Measurements from ENCODE around the gene SEC22C. TPM values are rescaled to one million over a fixed set of nuclear protein-coding genes. Genes with fewer than 3 reads are reported as not detected.

Gene SEC22C
- 45.9 and 47.8 TPM in 2 replicates for polyA plus RNA-seq (2011; rRNA removed)
- polyA minus RNA-seq (2011; rRNA and poly(A)+ RNA removed) = 16.2 and 22.8 TPM in 2 replicates

- H3K4me3 ChIP-seq (ENCODE audit: low read depth, low read length) = peak within 1 kb of the TSS; percentile 87
- peak; percentile 37; the same call in 1 of the 2 replicates for TF ChIP-seq CTCF (IDR thresholded peaks at IDR 0.05; ENCODE audit: insufficient read depth, low read depth, low read length)
- ChIA-PET CTCF (interaction anchor here (1.5 kb wide), 1 partner anchor 168 kb away, joined by 4 read pairs; no protein-coding TSS in a partner anchor), POLR2A (no interaction called here)
- H3K27me3 ChIP-seq (ENCODE audit: control insufficient read depth, insufficient read depth, low read length) = no peaks in the 10 kb centered on the region
- H3K36me3 ChIP-seq (ENCODE audit: control insufficient read depth, insufficient read depth, low read length) = no peaks in the 10 kb centered on the region; the same call in 1 of the 2 replicates
- DNase-seq (ENCODE audit: low read depth) = peak; percentile 51
Measured at GRCh38 chr3:42581709-42582473, at the start of gene SEC22C. Gene SEC22C, minus strand, starts transcription at chr3:42581967. Its CDS starts 12,921 bp downstream, at chr3:42569046.

GRCh38 chr3:42613462-42613861, 31.7 kb upstream of the SEC22C start:
- CTCF ChIA-PET = interaction anchor here (1.0 to 2.5 kb wide), 5 partner anchors 12 to 38 kb away, joined by 3 to 18 read pairs (median 5); partner anchors contain the start of gene NKTR
- DNase-seq (ENCODE audit: low read depth) = no peak
- POLR2A ChIA-PET = no interaction called here
- peak; percentile 40; the same call in 1 of the 2 replicates for TF ChIP-seq CTCF (IDR thresholded peaks at IDR 0.05; ENCODE audit: insufficient read depth, low read depth, low read length)
- Histone ChIP-seq H3K27me3 (ENCODE audit: control insufficient read depth, insufficient read depth, low read length) (no peaks in the 10 kb centered on the region), H3K36me3 (ENCODE audit: control insufficient read depth, insufficient read depth, low read length) (peaks cover under 1% of the 10 kb centered on the region; the same call in 1 of the 2 replicates), H3K4me3 (ENCODE audit: low read depth, low read length) (no peak overlapping the region)

GRCh38 chr3:42612928-42613327, 31.2 kb upstream of the SEC22C start:
- no peak for DNase-seq (ENCODE audit: low read depth)
- Histone ChIP-seq H3K4me3 (ENCODE audit: low read depth, low read length) (no peak overlapping the region), H3K27me3 (ENCODE audit: control insufficient read depth, insufficient read depth, low read length) (no peaks in the 10 kb centered on the region), H3K36me3 (ENCODE audit: control insufficient read depth, insufficient read depth, low read length) (no peaks in the 10 kb centered on the region; the same call in 1 of the 2 replicates)
- TF ChIP-seq CTCF (IDR thresholded peaks at IDR 0.05; ENCODE audit: insufficient read depth, low read depth, low read length) = no peak
- ChIA-PET CTCF (interaction anchor here (0.6 to 2.4 kb wide), 4 partner anchors 11 to 1920 kb away, joined by 3 to 18 read pairs (median 4); partner anchors contain the start of gene NKTR), POLR2A (no interaction called here)

GRCh38 chr3:42612217-42612616, 30.4 kb upstream of the SEC22C start:
- CTCF ChIA-PET = interaction anchor here (2.4 kb wide), 1 partner anchor 10 kb away, joined by 18 read pairs; the partner anchor contains the start of gene NKTR
- H3K4me3 ChIP-seq (ENCODE audit: low read depth, low read length) = no peak overlapping the region
- no peaks in the 10 kb centered on the region for H3K27me3 ChIP-seq (ENCODE audit: control insufficient read depth, insufficient read depth, low read length)
- no peaks in the 10 kb centered on the region; the same call in 1 of the 2 replicates for H3K36me3 ChIP-seq (ENCODE audit: control insufficient read depth, insufficient read depth, low read length)
- POLR2A ChIA-PET = no interaction called here
- no peak for DNase-seq (ENCODE audit: low read depth)
- TF ChIP-seq CTCF (IDR thresholded peaks at IDR 0.05; ENCODE audit: insufficient read depth, low read depth, low read length) = no peak

- TF ChIP-seq CTCF (IDR thresholded peaks at IDR 0.05; ENCODE audit: insufficient read depth, low read depth, low read length) = no peak
- Histone ChIP-seq H3K4me3 (ENCODE audit: low read depth, low read length) (no peak overlapping the region), H3K36me3 (ENCODE audit: control insufficient read depth, insufficient read depth, low read length) (no peaks in the 10 kb centered on the region; the same call in 1 of the 2 replicates), H3K27me3 (ENCODE audit: control insufficient read depth, insufficient read depth, low read length) (no peaks in the 10 kb centered on the region)
- DNase-seq (ENCODE audit: low read depth) = no peak
- POLR2A ChIA-PET = no interaction called here
- CTCF ChIA-PET = interaction anchor here (0.5 to 1.0 kb wide), 3 partner anchors 10 to 14 kb away, joined by 3 to 4 read pairs (median 3); partner anchors contain the start of gene NKTR
Measured at GRCh38 chr3:42610976-42611375, 29.2 kb upstream of the SEC22C start.

Data from BJ (cell line).